Fibroblast of the conjunctiva (primary cell): ENCODE measurements around the gene FGF23.
"Not testable (repeated sequence)": the region's sequence is repeated elsewhere in the genome, so short reads cannot be mapped to it uniquely, and the experiment has no call there.

Source experiments
- DNase-seq: peaks from one replicate; pipeline ENCODE4 v3.0.0-alpha.2; 2010; ENCODE audit warnings: low read depth

The FGF23 gene

GRCh38 chr12:4379405-4379804 lies at the start of gene FGF23:
TSS of gene FGF23 (minus strand) at chr12:4379712. CDS start at chr12:4379582, 130 bp downstream.
- no peak for DNase-seq

GRCh38 chr12:4424422-4424821 lies 44.9 kb upstream of the FGF23 start:
- no peak for DNase-seq

- no peak for DNase-seq
Measured at GRCh38 chr12:4423528-4424195, 44.1 kb upstream of the FGF23 start.

- DNase-seq: no peak
Measured at GRCh38 chr12:4422985-4423384, 43.5 kb upstream of the FGF23 start.

GRCh38 chr12:4421590-4422031 lies 42.1 kb upstream of the FGF23 start:
- DNase-seq: no peak

GRCh38 chr12:4420138-4420670 lies 40.7 kb upstream of the FGF23 start:
- no peak for DNase-seq

GRCh38 chr12:4418913-4419312 lies 39.4 kb upstream of the FGF23 start:
- no peak for DNase-seq

- DNase-seq: no peak
Measured at GRCh38 chr12:4417936-4418335, 38.4 kb upstream of the FGF23 start.

GRCh38 chr12:4417455-4417854 lies 37.9 kb upstream of the FGF23 start:
- no peak for DNase-seq

- no peak for DNase-seq
Measured at GRCh38 chr12:4416276-4416675, 36.8 kb upstream of the FGF23 start.

- no peak for DNase-seq
Measured at GRCh38 chr12:4412465-4412864, 33.0 kb upstream of the FGF23 start.

- DNase-seq: no peak
Measured at GRCh38 chr12:4412056-4412455, 32.5 kb upstream of the FGF23 start.

- DNase-seq: no peak
Measured at GRCh38 chr12:4407136-4407535, 27.6 kb upstream of the FGF23 start.

GRCh38 chr12:4404877-4405637 lies 25.5 kb upstream of the FGF23 start:
- DNase-seq: not testable (repeated sequence)

GRCh38 chr12:4402996-4403395 lies 23.5 kb upstream of the FGF23 start:
- DNase-seq: no peak

- DNase-seq: no peak
Measured at GRCh38 chr12:4401117-4401516, 21.6 kb upstream of the FGF23 start.

GRCh38 chr12:4395818-4396217 lies 16.3 kb upstream of the FGF23 start:
- no peak for DNase-seq

- DNase-seq: no peak
Measured at GRCh38 chr12:4393211-4393610, 13.7 kb upstream of the FGF23 start.

GRCh38 chr12:4392223-4392742 lies 12.8 kb upstream of the FGF23 start:
- DNase-seq: no peak

GRCh38 chr12:4388662-4389061 lies 9.2 kb upstream of the FGF23 start:
- no peak for DNase-seq

GRCh38 chr12:4388032-4388431 lies 8.5 kb upstream of the FGF23 start:
- no peak for DNase-seq

- no peak for DNase-seq
Measured at GRCh38 chr12:4387607-4388006, 8.1 kb upstream of the FGF23 start.

GRCh38 chr12:4386801-4387200 lies 7.3 kb upstream of the FGF23 start:
- DNase-seq: no peak
